ENCODE measurements around the gene ELOVL1. TPM values are rescaled to one million over a fixed set of nuclear protein-coding genes. Genes with fewer than 3 reads are reported as not detected.
A peak's percentile ranks its signal among the peaks of the same experiment; 100 is the strongest.

Gene ELOVL1
- total and polyA plus RNA-seq, 2 of the 13 experiments (the other 11 are each of a cell fraction or from before 2014, with no cell fraction given), result 55.2 to 77.4 TPM

DNA sequence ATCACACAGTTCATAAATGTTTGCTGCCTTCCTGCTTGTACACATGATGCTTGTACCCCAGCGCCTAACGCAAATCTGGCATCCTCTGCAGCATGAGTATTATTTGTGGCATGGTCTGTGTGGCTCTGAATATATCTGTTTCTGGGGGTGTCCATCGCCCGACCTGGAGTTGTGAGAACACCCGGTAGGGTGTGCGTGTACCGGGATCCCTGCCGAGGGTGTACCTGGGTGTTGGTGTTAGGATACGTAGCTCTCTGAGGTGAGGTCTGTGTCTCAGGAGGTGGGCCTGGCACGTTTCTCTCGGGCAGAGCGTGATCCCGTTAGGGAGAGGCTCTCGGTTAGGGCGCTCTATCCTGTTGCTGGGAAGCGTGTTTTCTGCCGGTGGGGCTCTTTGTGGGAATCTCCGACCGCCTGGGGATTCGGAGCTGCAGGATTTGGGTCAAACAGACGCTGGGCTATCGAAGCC lies 19.4 kb downstream of the ELOVL1 start (continued):
- TF ChIP-seq MBD4 (IDR thresholded peaks at IDR 0.05; ENCODE audit: borderline replicate concordance, low read length) (no peak), RXRB (CRISPR knock-in tag; IDR thresholded peaks at IDR 0.05; ENCODE audit: borderline replicate concordance) (no peak), DPF2 (CRISPR knock-in tag; IDR thresholded peaks at IDR 0.05; ENCODE audit: borderline replicate concordance, low read depth) (0 out of 2 replicates have a peak, but pooled peaks have one; percentile 22), JARID2 (CRISPR knock-in tag; IDR thresholded peaks at IDR 0.05; ENCODE audit: insufficient replicate concordance) (no peak), POGZ (CRISPR knock-in tag; IDR thresholded peaks at IDR 0.05) (0 out of 2 replicates have a peak, but pooled peaks have one; percentile 6), ZFP90 (CRISPR knock-in tag; IDR thresholded peaks at IDR 0.05; ENCODE audit: borderline replicate concordance) (0 out of 2 replicates have a peak, but pooled peaks have one; percentile 9), RELA (CRISPR knock-in tag; IDR thresholded peaks at IDR 0.05) (no peak), ZNF468 (CRISPR knock-in tag; IDR thresholded peaks at IDR 0.05) (no peak), ZNF510 (CRISPR knock-in tag; IDR thresholded peaks at IDR 0.05; ENCODE audit: low read depth) (no peak), DNMT1 (CRISPR knock-in tag; IDR thresholded peaks at IDR 0.05) (no peak), ZNF460 (CRISPR knock-in tag; IDR thresholded peaks at IDR 0.05; ENCODE audit: borderline replicate concordance) (no peak), ZNF224 (CRISPR knock-in tag; IDR thresholded peaks at IDR 0.05) (no peak), NR1H2 (CRISPR knock-in tag; IDR thresholded peaks at IDR 0.05; ENCODE audit: borderline replicate concordance, low read depth) (no peak), TOPORS (CRISPR knock-in tag; IDR thresholded peaks at IDR 0.05) (no peak), RFX1 (IDR thresholded peaks at IDR 0.05) (no peak), ZNF367 (CRISPR knock-in tag; IDR thresholded peaks at IDR 0.05; ENCODE audit: borderline replicate concordance) (no peak), SALL2 (CRISPR knock-in tag; IDR thresholded peaks at IDR 0.05) (no peak), SOX6 (IDR thresholded peaks at IDR 0.05) (no peak), SOX6 (CRISPR knock-in tag; IDR thresholded peaks at IDR 0.05) (no peak)
- TF ChIP-seq, protein P1, sequence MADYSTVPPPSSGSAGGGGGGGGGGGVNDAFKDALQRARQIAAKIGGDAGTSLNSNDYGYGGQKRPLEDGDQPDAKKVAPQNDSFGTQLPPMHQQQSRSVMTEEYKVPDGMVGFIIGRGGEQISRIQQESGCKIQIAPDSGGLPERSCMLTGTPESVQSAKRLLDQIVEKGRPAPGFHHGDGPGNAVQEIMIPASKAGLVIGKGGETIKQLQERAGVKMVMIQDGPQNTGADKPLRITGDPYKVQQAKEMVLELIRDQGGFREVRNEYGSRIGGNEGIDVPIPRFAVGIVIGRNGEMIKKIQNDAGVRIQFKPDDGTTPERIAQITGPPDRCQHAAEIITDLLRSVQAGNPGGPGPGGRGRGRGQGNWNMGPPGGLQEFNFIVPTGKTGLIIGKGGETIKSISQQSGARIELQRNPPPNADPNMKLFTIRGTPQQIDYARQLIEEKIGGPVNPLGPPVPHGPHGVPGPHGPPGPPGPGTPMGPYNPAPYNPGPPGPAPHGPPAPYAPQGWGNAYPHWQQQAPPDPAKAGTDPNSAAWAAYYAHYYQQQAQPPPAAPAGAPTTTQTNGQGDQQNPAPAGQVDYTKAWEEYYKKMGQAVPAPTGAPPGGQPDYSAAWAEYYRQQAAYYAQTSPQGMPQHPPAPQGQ (CRISPR knock-in tag; IDR thresholded peaks at IDR 0.05; ENCODE audit: borderline replicate concordance), result no peak
- TF ChIP-seq, protein P2, sequence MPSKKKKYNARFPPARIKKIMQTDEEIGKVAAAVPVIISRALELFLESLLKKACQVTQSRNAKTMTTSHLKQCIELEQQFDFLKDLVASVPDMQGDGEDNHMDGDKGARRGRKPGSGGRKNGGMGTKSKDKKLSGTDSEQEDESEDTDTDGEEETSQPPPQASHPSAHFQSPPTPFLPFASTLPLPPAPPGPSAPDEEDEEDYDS (CRISPR knock-in tag; IDR thresholded peaks at IDR 0.05), result no peak
- TF ChIP-seq, protein P3, sequence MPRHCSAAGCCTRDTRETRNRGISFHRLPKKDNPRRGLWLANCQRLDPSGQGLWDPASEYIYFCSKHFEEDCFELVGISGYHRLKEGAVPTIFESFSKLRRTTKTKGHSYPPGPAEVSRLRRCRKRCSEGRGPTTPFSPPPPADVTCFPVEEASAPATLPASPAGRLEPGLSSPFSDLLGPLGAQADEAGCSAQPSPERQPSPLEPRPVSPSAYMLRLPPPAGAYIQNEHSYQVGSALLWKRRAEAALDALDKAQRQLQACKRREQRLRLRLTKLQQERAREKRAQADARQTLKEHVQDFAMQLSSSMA (CRISPR knock-in tag; IDR thresholded peaks at IDR 0.05), result no peak; the same call in 1 of the 2 replicates
- TF ChIP-seq, protein P4, sequence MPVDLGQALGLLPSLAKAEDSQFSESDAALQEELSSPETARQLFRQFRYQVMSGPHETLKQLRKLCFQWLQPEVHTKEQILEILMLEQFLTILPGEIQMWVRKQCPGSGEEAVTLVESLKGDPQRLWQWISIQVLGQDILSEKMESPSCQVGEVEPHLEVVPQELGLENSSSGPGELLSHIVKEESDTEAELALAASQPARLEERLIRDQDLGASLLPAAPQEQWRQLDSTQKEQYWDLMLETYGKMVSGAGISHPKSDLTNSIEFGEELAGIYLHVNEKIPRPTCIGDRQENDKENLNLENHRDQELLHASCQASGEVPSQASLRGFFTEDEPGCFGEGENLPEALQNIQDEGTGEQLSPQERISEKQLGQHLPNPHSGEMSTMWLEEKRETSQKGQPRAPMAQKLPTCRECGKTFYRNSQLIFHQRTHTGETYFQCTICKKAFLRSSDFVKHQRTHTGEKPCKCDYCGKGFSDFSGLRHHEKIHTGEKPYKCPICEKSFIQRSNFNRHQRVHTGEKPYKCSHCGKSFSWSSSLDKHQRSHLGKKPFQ (CRISPR knock-in tag; IDR thresholded peaks at IDR 0.05; ENCODE audit: insufficient replicate concordance), result no peak
